H54 (cell line): ENCODE measurements around the gene TATDN2.

ENCODE experiments used
- DNase-seq: peaks from one replicate; pipeline ENCODE4 v3.0.0; 2011; ENCODE audit warnings: low spot score, mixed read lengths; ENCODE audit not compliant: insufficient read length
- FAIRE-seq: peaks from 3 replicates; lab custom pipeline; 2011; peaks lifted over from hg19 to GRCh38; lab: Jason Lieb, UNC
- POLR2A ChIP-seq: IDR thresholded peaks from 2 replicates; pipeline ENCODE4 v1.6.1; 2011; ENCODE audit warnings: low read depth, mild to moderate bottlenecking, low read length

TATDN2 gene

GRCh38 chr3:10300087-10300486, 51.8 kb downstream of the TATDN2 start:
- TF ChIP-seq POLR2A, result no peak
- DNase-seq, result no peak
- no peak for FAIRE-seq

GRCh38 chr3:10303105-10303504, 54.8 kb downstream of the TATDN2 start:
- no peak for TF ChIP-seq POLR2A
- FAIRE-seq, result no peak
- no peak for DNase-seq

- FAIRE-seq (no peak), DNase-seq (no peak)
- TF ChIP-seq POLR2A, result no peak
Measured at GRCh38 chr3:10303785-10304184, 55.5 kb downstream of the TATDN2 start.

GRCh38 chr3:10304905-10305304, 56.6 kb downstream of the TATDN2 start:
- DNase-seq (no peak), FAIRE-seq (no peak)
- TF ChIP-seq POLR2A, result no peak

GRCh38 chr3:10305331-10305902, 57.2 kb downstream of the TATDN2 start:
- no peak for TF ChIP-seq POLR2A
- no peak for FAIRE-seq
- no peak for DNase-seq

- no peak for TF ChIP-seq POLR2A
- DNase-seq (no peak), FAIRE-seq (no peak)
Measured at GRCh38 chr3:10306156-10306555, 57.9 kb downstream of the TATDN2 start.

- no peak for FAIRE-seq
- no peak for TF ChIP-seq POLR2A
- DNase-seq, result no peak
Measured at GRCh38 chr3:10308678-10309077, 60.4 kb downstream of the TATDN2 start.

- DNase-seq, result no peak
- no peak for FAIRE-seq
- TF ChIP-seq POLR2A, result no peak
Measured at GRCh38 chr3:10309736-10310135, 61.5 kb downstream of the TATDN2 start.

GRCh38 chr3:10310578-10310977, 62.3 kb downstream of the TATDN2 start:
- DNase-seq, result no peak
- no peak for FAIRE-seq
- no peak for TF ChIP-seq POLR2A

- no peak for FAIRE-seq
- no peak for TF ChIP-seq POLR2A
Measured at GRCh38 chr3:10311710-10312109, 63.5 kb downstream of the TATDN2 start.

GRCh38 chr3:10312391-10312790, 64.1 kb downstream of the TATDN2 start:
- TF ChIP-seq POLR2A, result no peak
- DNase-seq, result no peak
- no peak for FAIRE-seq

More at GRCh38 chr3:10311710-10312109, 63.5 kb downstream of the TATDN2 start:
- DNase-seq, result no peak

GRCh38 chr3:10312861-10313260, 64.6 kb downstream of the TATDN2 start:
- TF ChIP-seq POLR2A, result no peak
- DNase-seq (no peak), FAIRE-seq (no peak)

GRCh38 chr3:10315101-10315500, 66.8 kb downstream of the TATDN2 start:
- TF ChIP-seq POLR2A, result no peak
- FAIRE-seq, result no peak
- DNase-seq, result no peak

GRCh38 chr3:10315771-10316344, 67.6 kb downstream of the TATDN2 start:
- FAIRE-seq, result no peak
- TF ChIP-seq POLR2A, result no peak

GRCh38 chr3:10317311-10317960, 69.2 kb downstream of the TATDN2 start:
- FAIRE-seq (no peak), DNase-seq (no peak)
- TF ChIP-seq POLR2A, result no peak

More at GRCh38 chr3:10315771-10316344, 67.6 kb downstream of the TATDN2 start:
- no peak for DNase-seq

GRCh38 chr3:10317961-10318350, 69.7 kb downstream of the TATDN2 start:
- DNase-seq, result no peak
- FAIRE-seq, result no peak
- no peak for TF ChIP-seq POLR2A
